B cell (primary cell): Measurements from ENCODE around the gene NFATC1. TPM values are rescaled to one million over a fixed set of nuclear protein-coding genes. Genes with fewer than 3 reads are reported as not detected.

ENCODE experiments used
- ATAC-seq: fragments of 200-7000 bp; cut with Tn5 transposase; one replicate; pipeline ENCODE4 v1.10.0; 2021; ENCODE audit warnings: low read depth, mild to moderate bottlenecking, moderate number of reproducible peaks, moderate library complexity
- CTCF ChIA-PET: fragments of 350-600 bp; sonication (Branson Sonifier 250); formaldehyde crosslinking; loops from one replicate; lab custom pipeline; 2021; ENCODE audit warnings: antibody characterized with exemption, inconsistent platforms; lab: Charles Lee
- POLR2A ChIA-PET: fragments of 350-600 bp; sonication (Branson Sonifier 250); formaldehyde crosslinking; loops from one replicate; lab custom pipeline; 2021; ENCODE audit warnings: antibody characterized with exemption; lab: Charles Lee
- DNase-seq: peaks from one replicate; pipeline ENCODE4 v3.0.0; 2013
- H2AFZ ChIP-seq: 2 replicates; pipeline ENCODE4 v1.6.1; 2012; ENCODE audit warnings: mild to moderate bottlenecking, low read depth, low read length; ENCODE audit not compliant: insufficient read depth, poor library complexity, severe bottlenecking
- H3K27ac ChIP-seq, 2 donors: 1 replicate in 1 of 2; 2 replicates in 1 of 2; pipeline ENCODE4 v1.5.1; 2012 to 2013; ENCODE audit warnings: low read length in 2 of 2, mild to moderate bottlenecking in 2 of 2, moderate library complexity in 1 of 2
- H3K27me3 ChIP-seq, 4 experiments: fragments of 200-600 bp in 1 of 4; sonication (generic) in 1 of 4; replicated peaks in 1 of 4; 1 replicate in 2 of 4; 2 replicates in 2 of 4; pipeline versions ENCODE4 v1.6.1 to v1.7.0; 2013 to 2016; ENCODE audit warnings: low read length in 3 of 4, mild to moderate bottlenecking in 2 of 4, mixed read lengths in 1 of 4, moderate library complexity in 1 of 4; ENCODE audit not compliant: insufficient read depth in 4 of 4, control insufficient read depth in 3 of 4; ENCODE audit errors: control extremely low read depth in 1 of 4
- H3K36me3 ChIP-seq, 2 experiments: replicated peaks in 1 of 2; 1 replicate in 1 of 2; 2 replicates in 1 of 2; pipeline versions ENCODE4 v1.6.1 to v1.7.1; 2013; ENCODE audit warnings: low read length in 1 of 2; ENCODE audit not compliant: insufficient read depth in 2 of 2, control insufficient read depth in 1 of 2; ENCODE audit errors: control extremely low read depth in 1 of 2, extremely low read depth in 1 of 2
- H3K4me1 ChIP-seq, 2 donors: fragments of 200-600 bp in 1 of 2; sonication (generic) in 1 of 2; 1 replicate in 1 of 2; 2 replicates in 1 of 2; pipeline versions ENCODE4 v1.5.1 to v1.6.1; 2013 to 2017; ENCODE audit warnings: low read length in 2 of 2; ENCODE audit not compliant: control insufficient read depth in 2 of 2, insufficient read depth in 2 of 2
- H3K4me2 ChIP-seq: replicated peaks from 2 replicates; pipeline ENCODE3; 2012; ENCODE audit warnings: mild to moderate bottlenecking, low read depth, low read length; ENCODE audit not compliant: poor library complexity, severe bottlenecking
- H3K4me3 ChIP-seq, 5 experiments: fragments of 200-600 bp in 1 of 5; sonication (generic) in 1 of 5; 1 replicate in 3 of 5; 2 replicates in 2 of 5; pipeline versions ENCODE4 v1.5.1 to v1.7.0; 2011 to 2016; ENCODE audit warnings: low read length in 4 of 5, mild to moderate bottlenecking in 4 of 5, low read depth in 2 of 5, control low read depth in 1 of 5, moderate library complexity in 1 of 5; ENCODE audit not compliant: insufficient read depth in 1 of 5; ENCODE audit errors: control extremely low read depth in 1 of 5, extremely low read depth in 1 of 5
- H3K79me2 ChIP-seq: fragments of 200-600 bp; sonication (generic); one replicate; pipeline ENCODE4 v1.6.0; 2016; ENCODE audit warnings: low read length; ENCODE audit not compliant: control insufficient read depth, insufficient read depth
- H3K9ac ChIP-seq: fragments of 200-600 bp; sonication (generic); 2 replicates; pipeline ENCODE4 v1.6.1; 2017; ENCODE audit warnings: mild to moderate bottlenecking, low read length, moderate library complexity
- H3K9me3 ChIP-seq, 3 donors: one replicate each; pipeline versions ENCODE4 v1.6.1 to v1.7.1; 2013; ENCODE audit warnings: low read length in 2 of 3; ENCODE audit not compliant: control insufficient read depth in 2 of 3, insufficient read depth in 1 of 3; ENCODE audit errors: control extremely low read depth in 1 of 3
- H4K20me1 ChIP-seq: 2 replicates; pipeline ENCODE4 v1.6.0; 2012; ENCODE audit warnings: mild to moderate bottlenecking, low read length; ENCODE audit not compliant: insufficient read depth, control insufficient read depth, poor library complexity, severe bottlenecking
- H3K27ac Mint-ChIP-seq: one replicate; pipeline ENCODE4 v1.8.0; 2021; ENCODE audit warnings: mixed read lengths
- H3K27me3 Mint-ChIP-seq: one replicate; pipeline ENCODE4 v1.8.0; 2021; ENCODE audit warnings: mixed read lengths
- H3K4me1 Mint-ChIP-seq: one replicate; pipeline ENCODE4 v1.8.0; 2021; ENCODE audit warnings: mixed read lengths
- H3K4me3 Mint-ChIP-seq: one replicate; pipeline ENCODE4 v1.8.0; 2021; ENCODE audit warnings: mixed read lengths
- H3K9me3 Mint-ChIP-seq: one replicate; pipeline ENCODE4 v1.8.0; 2022; ENCODE audit warnings: mixed read lengths; ENCODE audit not compliant: insufficient read depth
- CTCF ChIP-seq: fragments of 200-600 bp; IDR thresholded peaks from one replicate; pipeline ENCODE4 v1.8.0; 2022; ENCODE audit warnings: antibody characterized with exemption, mild to moderate bottlenecking
- EZH2 ChIP-seq: IDR thresholded peaks from 2 replicates; pipeline ENCODE4 v1.6.1; 2012; ENCODE audit warnings: borderline replicate concordance, low read depth, mild to moderate bottlenecking, moderate library complexity, low read length; ENCODE audit not compliant: insufficient read depth, poor library complexity, severe bottlenecking
- WGBS: methylation state at CpG from one replicate; pipeline ENCODE4 v1.1.5; 2013; ENCODE audit warnings: missing lambda C conversion rate; ENCODE audit not compliant: insufficient coverage; 5-methylcytosine and 5-hydroxymethylcytosine counted together
- intact Hi-C: fragments of 100-400 bp; cut with micrococcal nuclease; formaldehyde crosslinking; loops from one replicate; pipeline ENCODE4 v1.10.0; 2022
- polyA plus RNA-seq: library from polyadenylated mRNA; depleted of rRNA; stranded (reverse); fragments of >200 nt; gene quantifications from 2 replicates; pipeline ENCODE4 v1.2.3, GENCODE V29; 2012
- small RNA-seq: library from RNA; depleted of rRNA; stranded (forward); fragments of <200 nt; gene quantifications from one replicate; pipeline ENCODE3, GENCODE V24; 2012; ENCODE audit warnings: low replicate concordance, low read depth; ENCODE audit not compliant: insufficient read length
- total RNA-seq, 2 donors: library from RNA; stranded (reverse); fragments of 120-200 nt in 1 of 2; gene quantifications; 1 replicate in 1 of 2; 2 replicates in 1 of 2; pipeline versions ENCODE4 v1.2.3 to v1.2.4, GENCODE V29; 2013 to 2022

Gene NFATC1
- total and polyA plus RNA-seq, 2 donors (not counting 1 experiment from before 2014, with no cell fraction given) = 32.2 to 108 TPM

DNA sequence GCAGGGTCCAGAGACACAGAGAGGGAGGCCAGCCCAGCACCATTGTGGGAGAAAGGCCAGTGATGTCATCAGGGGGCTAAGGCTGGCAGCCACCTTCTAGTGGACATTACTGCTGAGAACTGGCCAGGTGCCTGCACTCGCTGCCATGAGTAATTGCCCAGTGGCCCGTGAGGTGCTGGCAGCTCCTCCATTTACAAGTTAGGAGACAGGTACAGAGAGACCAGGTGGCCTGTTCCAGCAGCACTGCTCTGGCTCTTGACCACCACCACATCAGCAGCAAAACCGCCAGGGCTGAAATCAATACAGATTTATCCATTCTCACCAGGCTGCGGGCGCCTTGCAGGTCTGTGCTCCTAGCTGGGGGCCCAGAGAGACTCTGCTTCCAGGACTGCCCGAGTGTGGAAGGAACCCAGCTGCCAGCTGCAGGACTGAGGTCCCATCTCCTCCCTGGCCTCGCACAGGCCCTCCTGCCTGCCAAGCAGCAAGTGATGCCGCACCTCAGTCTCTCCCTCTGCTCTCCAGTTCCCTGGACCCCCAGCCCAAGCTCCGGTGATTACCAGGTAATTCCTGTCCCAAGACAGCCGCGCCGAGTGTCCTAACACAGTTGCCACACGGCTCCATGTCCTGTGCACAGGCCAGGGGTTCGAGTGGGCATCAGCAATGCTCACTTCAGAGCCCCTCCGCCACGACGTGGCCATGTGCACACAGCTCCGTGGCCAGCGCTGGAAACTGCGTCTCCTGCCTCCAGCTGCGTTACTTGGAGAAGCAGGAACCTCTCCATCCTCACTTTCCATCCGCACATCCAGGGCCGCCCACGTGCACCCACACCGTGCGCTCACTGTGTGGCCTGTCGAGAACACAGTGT lies 182.9 kb downstream of the NFATC1 start:
- POLR2A ChIA-PET = interaction anchor here (0.6 kb wide), 1 partner anchor 90 kb away, joined by 8 read pairs; no protein-coding TSS in a partner anchor
- 92% methylated on average over 26 of the region's 27 CpGs for WGBS
- CTCF ChIA-PET = no interaction called here
- intact Hi-C loops = no loop called here
- ATAC-seq (no peak), DNase-seq (no peak)
- no peaks in the 10 kb centered on the region for H3K27me3 ChIP-seq
- Mint-ChIP-seq H3K4me1 (peaks cover 12% of the 10 kb centered on the region), H3K4me3 (no peak overlapping the region), H3K27ac (no peak overlapping the region), H3K9me3 (no peaks in the 10 kb centered on the region), H3K27me3 (no peaks in the 10 kb centered on the region)
- H2AFZ ChIP-seq = no peak overlapping the region
- H3K27ac ChIP-seq = no peak overlapping the region
- peaks cover 0 to 11% (median 2%) of the 10 kb centered on the region in 3 donors for H3K9me3 ChIP-seq
- H3K4me2 ChIP-seq = no peak overlapping the region
- H3K4me3 ChIP-seq = no peak overlapping the region
- TF ChIP-seq EZH2 = no peak
- no peak for TF ChIP-seq CTCF
- no peak overlapping the region for H3K9ac ChIP-seq
- H4K20me1 ChIP-seq = no peaks in the 10 kb centered on the region
- peaks cover 11 to 23% of the 10 kb centered on the region in 2 donors for H3K4me1 ChIP-seq
- H3K79me2 ChIP-seq = no peaks in the 10 kb centered on the region
- no peaks in the 10 kb centered on the region for H3K36me3 ChIP-seq

Small RNA genes lying within 50 kb of the gene (small RNA-seq; reads per million reads assigned to genes)
- not detected for gene AC018445.2
